Natural killer cell treated with Interleukin-12 subunit alpha and Interleukin-12 subunit beta and Interleukin-15 and Interleukin-18, amount 100 ng/mL, for 72 hours (primary cell): ENCODE measurements around the gene SENP6. TPM values are rescaled to one million over a fixed set of nuclear protein-coding genes. Genes with fewer than 3 reads are reported as not detected.
"Not testable (repeated sequence)": the region's sequence is repeated elsewhere in the genome, so short reads cannot be mapped to it uniquely, and the experiment has no call there.

Experiments
- ATAC-seq, 2 donors: fragments of 150-1000 bp; cut with Tn5 transposase in 1 of 2; sonication (Bioruptor Pico), chemical (Tn5 transposase) in 1 of 2; 2 replicates each; pipeline ENCODE4 v1.10.0; 2021
- DNase-seq: peaks from one replicate; pipeline ENCODE4 v3.0.0; 2022; ENCODE audit warnings: low spot score
- H3K27ac Mint-ChIP-seq, 2 donors: 1 replicate in 1 of 2; 2 replicates in 1 of 2; pipeline ENCODE4 v1.8.0; 2022; ENCODE audit warnings: mixed read lengths in 2 of 2, mild to moderate bottlenecking in 1 of 2, moderate library complexity in 1 of 2
- H3K27me3 Mint-ChIP-seq, 2 donors: 1 replicate in 1 of 2; 2 replicates in 1 of 2; pipeline ENCODE4 v1.8.0; 2022; ENCODE audit warnings: mixed read lengths in 2 of 2
- H3K36me3 Mint-ChIP-seq: one replicate; pipeline ENCODE4 v1.8.0; 2022; ENCODE audit warnings: mixed read lengths
- H3K4me1 Mint-ChIP-seq, 2 donors: 1 replicate in 1 of 2; 2 replicates in 1 of 2; pipeline ENCODE4 v1.8.0; 2022; ENCODE audit warnings: low read depth in 2 of 2, mixed read lengths in 2 of 2, mild to moderate bottlenecking in 1 of 2
- H3K4me3 Mint-ChIP-seq: one replicate; pipeline ENCODE4 v1.8.0; 2022; ENCODE audit warnings: mixed read lengths
- H3K9me3 Mint-ChIP-seq: 2 replicates; pipeline ENCODE4 v1.8.0; 2022; ENCODE audit warnings: mixed read lengths
- total RNA-seq, 2 donors: library from RNA; stranded (reverse); gene quantifications; one replicate each; pipeline ENCODE4 v1.2.3, GENCODE V29; 2022

Gene SENP6
- total RNA-seq, 2 donors from 2014 or later: 64.8 to 99.7 TPM

DNA sequence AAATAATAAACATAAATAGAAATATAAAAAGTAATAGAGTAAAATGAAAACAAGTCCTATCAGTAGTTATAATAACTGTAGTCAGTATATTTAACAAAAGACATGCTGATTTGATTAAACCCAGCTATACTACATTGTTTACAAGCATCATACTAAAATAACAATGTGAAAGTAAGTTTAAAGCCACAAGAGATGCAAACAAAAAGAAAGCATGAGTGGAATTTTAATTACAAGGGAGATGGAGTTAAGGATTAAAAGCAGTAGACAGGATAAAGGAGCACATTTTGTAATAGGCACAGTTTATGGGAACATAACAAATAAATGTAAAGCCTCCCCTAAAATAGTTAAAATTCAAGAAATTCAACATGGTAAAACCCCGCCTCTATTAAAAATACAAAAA is 41.5 kb downstream of the SENP6 start:
- Mint-ChIP-seq H3K27ac (no peak overlapping the region), H3K9me3 (no peaks in the 10 kb centered on the region), H3K4me1 (peaks cover 9 to 13% of the 10 kb centered on the region in 2 donors), H3K36me3 (peaks cover 16% of the 10 kb centered on the region), H3K27me3 (no peaks in the 10 kb centered on the region), H3K4me3 (no peak overlapping the region)
- ATAC-seq: no peak
- DNase-seq: no peak

- Mint-ChIP-seq H3K4me3 (no peak overlapping the region), H3K9me3 (no peaks in the 10 kb centered on the region), H3K27me3 (no peaks in the 10 kb centered on the region), H3K4me1 (no peaks in the 10 kb centered on the region), H3K36me3 (peaks cover 12% of the 10 kb centered on the region), H3K27ac (no peak overlapping the region)
- DNase-seq (no peak), ATAC-seq (no peak)
These were observed 54.8 kb downstream of the SENP6 start for GRCh38 chr6:75656479-75656878.

DNA sequence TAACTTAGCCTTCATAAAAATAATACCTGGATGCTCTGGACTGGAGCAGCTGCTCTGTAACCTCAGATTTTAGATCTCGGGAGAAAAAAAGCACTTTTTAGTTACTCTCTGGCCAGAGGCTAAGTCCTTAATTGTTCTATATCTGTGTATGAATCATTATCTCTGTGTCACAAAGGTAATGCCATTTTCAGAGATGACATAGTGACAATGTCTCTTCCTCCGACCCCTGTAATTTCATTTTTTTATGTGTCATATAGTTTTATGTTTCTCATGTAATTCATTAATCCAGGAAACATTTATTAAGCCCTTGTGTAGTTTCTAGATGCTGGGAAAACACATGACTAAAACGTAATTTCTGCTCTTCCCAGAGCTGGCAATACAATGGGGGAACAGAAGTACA is 55.6 kb downstream of the SENP6 start:
- Mint-ChIP-seq H3K9me3 (no peaks in the 10 kb centered on the region), H3K4me1 (no peaks in the 10 kb centered on the region), H3K27ac (no peak overlapping the region), H3K36me3 (peaks cover 12% of the 10 kb centered on the region), H3K4me3 (no peak overlapping the region), H3K27me3 (no peaks in the 10 kb centered on the region)
- ATAC-seq (no peak), DNase-seq (no peak)

GRCh38 chr6:75666592-75666991 is 64.9 kb downstream of the SENP6 start:
- no peak overlapping the region for H3K4me3 Mint-ChIP-seq
- no peaks in the 10 kb centered on the region for H3K9me3 Mint-ChIP-seq

DNA sequence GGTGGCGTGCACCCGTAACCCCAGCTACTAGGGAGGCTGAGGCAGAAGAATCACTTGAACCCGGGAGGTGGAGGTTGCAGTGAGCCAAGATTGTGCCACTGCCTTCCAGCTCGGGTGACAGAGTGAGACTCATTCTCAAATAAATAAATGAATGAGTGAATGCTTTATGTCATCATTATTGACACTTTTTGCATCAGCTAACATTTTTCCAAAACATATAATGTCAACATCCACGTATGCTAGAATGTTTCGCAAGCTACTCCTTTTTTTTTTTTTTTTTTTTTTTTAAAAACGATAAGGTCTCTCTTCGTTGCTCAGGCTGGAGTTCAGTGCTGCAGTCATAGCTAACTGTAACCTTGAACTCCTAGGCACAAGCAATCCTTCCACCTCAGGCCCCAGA is 72.2 kb downstream of the SENP6 start:
- H3K4me1 Mint-ChIP-seq: no peaks in the 10 kb centered on the region
- no peaks in the 10 kb centered on the region for H3K27me3 Mint-ChIP-seq
- DNase-seq: no peak
- H3K9me3 Mint-ChIP-seq: no peaks in the 10 kb centered on the region
- H3K36me3 Mint-ChIP-seq: peaks cover 14% of the 10 kb centered on the region
- H3K4me3 Mint-ChIP-seq: no peak overlapping the region
- no peak for ATAC-seq
- H3K27ac Mint-ChIP-seq: no peak overlapping the region

More at GRCh38 chr6:75666592-75666991, 64.9 kb downstream of the SENP6 start:
- Mint-ChIP-seq H3K36me3 (peaks cover 21% of the 10 kb centered on the region), H3K27ac (no peak overlapping the region), H3K27me3 (no peaks in the 10 kb centered on the region), H3K4me1 (no peaks in the 10 kb centered on the region)
- no peak for DNase-seq
- no peak for ATAC-seq

- ATAC-seq (no peak), DNase-seq (no peak)
- Mint-ChIP-seq H3K4me1 (peaks cover 0 to 3% of the 10 kb centered on the region in 2 donors), H3K36me3 (peaks cover 37% of the 10 kb centered on the region), H3K9me3 (no peaks in the 10 kb centered on the region), H3K27me3 (no peaks in the 10 kb centered on the region), H3K4me3 (no peak overlapping the region), H3K27ac (no peak overlapping the region)
These were observed 74.7 kb downstream of the SENP6 start for GRCh38 chr6:75676377-75676776.

- not testable (repeated sequence) for H3K27me3 Mint-ChIP-seq, H3K27ac Mint-ChIP-seq, ATAC-seq, H3K9me3 Mint-ChIP-seq, DNase-seq, H3K4me3 Mint-ChIP-seq
- H3K36me3 Mint-ChIP-seq: peaks cover 68% of the 10 kb centered on the region
- H3K4me1 Mint-ChIP-seq: peaks cover 18 to 21% of the 10 kb centered on the region in 2 donors
These were observed 80.9 kb downstream of the SENP6 start for GRCh38 chr6:75682548-75682947.

GRCh38 chr6:75683005-75683404 is 81.3 kb downstream of the SENP6 start:
- peaks cover 64% of the 10 kb centered on the region for H3K36me3 Mint-ChIP-seq
- peaks cover 18 to 21% of the 10 kb centered on the region in 2 donors for H3K4me1 Mint-ChIP-seq
- not testable (repeated sequence) for H3K4me3 Mint-ChIP-seq, ATAC-seq, H3K27me3 Mint-ChIP-seq, H3K9me3 Mint-ChIP-seq, H3K27ac Mint-ChIP-seq, DNase-seq

GRCh38 chr6:75687535-75687934 is 85.9 kb downstream of the SENP6 start:
- peaks cover 15 to 21% of the 10 kb centered on the region in 2 donors for H3K4me1 Mint-ChIP-seq
- ATAC-seq, DNase-seq, H3K4me3 Mint-ChIP-seq, H3K27me3 Mint-ChIP-seq, H3K27ac Mint-ChIP-seq, H3K9me3 Mint-ChIP-seq: not testable (repeated sequence)
- peaks cover 26% of the 10 kb centered on the region for H3K36me3 Mint-ChIP-seq

- H3K9me3 Mint-ChIP-seq, H3K27ac Mint-ChIP-seq, H3K4me3 Mint-ChIP-seq, H3K27me3 Mint-ChIP-seq, ATAC-seq, DNase-seq: not testable (repeated sequence)
- Mint-ChIP-seq H3K36me3 (peaks cover 23% of the 10 kb centered on the region), H3K4me1 (peaks cover 15 to 21% of the 10 kb centered on the region in 2 donors)
These were observed 86.3 kb downstream of the SENP6 start for GRCh38 chr6:75687937-75688336.

GRCh38 chr6:75689576-75689975 is 87.9 kb downstream of the SENP6 start:
- no peaks in the 10 kb centered on the region for H3K9me3 Mint-ChIP-seq
- no peaks in the 10 kb centered on the region for H3K27me3 Mint-ChIP-seq
- no peak for DNase-seq
- peaks cover 11% of the 10 kb centered on the region for H3K36me3 Mint-ChIP-seq
- peaks cover 12 to 13% of the 10 kb centered on the region in 2 donors for H3K4me1 Mint-ChIP-seq
- H3K4me3 Mint-ChIP-seq: no peak overlapping the region
- no peak overlapping the region for H3K27ac Mint-ChIP-seq
- ATAC-seq: no peak

DNA sequence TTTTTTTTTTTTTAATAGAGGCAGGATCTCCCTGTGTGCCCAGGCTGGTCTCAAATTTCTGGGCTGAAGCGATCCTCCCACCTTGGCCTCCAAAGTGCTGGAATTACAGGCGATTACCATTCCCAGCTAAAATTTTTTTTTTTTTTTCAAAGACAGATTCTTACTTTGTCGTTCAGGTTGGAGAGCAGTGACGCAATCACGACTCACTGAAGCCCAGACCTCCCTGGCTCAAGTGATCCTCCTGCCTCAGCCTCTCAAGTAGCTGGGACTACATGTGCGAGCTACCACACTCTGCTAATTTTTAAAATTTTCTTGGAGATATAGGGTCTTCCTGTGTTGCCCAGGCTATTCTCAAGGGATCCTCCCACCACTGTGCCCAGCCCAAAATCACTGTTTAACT is 89.3 kb downstream of the SENP6 start:
- Mint-ChIP-seq H3K27me3 (no peaks in the 10 kb centered on the region), H3K9me3 (no peaks in the 10 kb centered on the region), H3K36me3 (peaks cover 5% of the 10 kb centered on the region), H3K4me3 (no peak overlapping the region), H3K4me1 (peaks cover 4 to 6% of the 10 kb centered on the region in 2 donors), H3K27ac (no peak overlapping the region)
- ATAC-seq (no peak), DNase-seq (no peak)

DNA sequence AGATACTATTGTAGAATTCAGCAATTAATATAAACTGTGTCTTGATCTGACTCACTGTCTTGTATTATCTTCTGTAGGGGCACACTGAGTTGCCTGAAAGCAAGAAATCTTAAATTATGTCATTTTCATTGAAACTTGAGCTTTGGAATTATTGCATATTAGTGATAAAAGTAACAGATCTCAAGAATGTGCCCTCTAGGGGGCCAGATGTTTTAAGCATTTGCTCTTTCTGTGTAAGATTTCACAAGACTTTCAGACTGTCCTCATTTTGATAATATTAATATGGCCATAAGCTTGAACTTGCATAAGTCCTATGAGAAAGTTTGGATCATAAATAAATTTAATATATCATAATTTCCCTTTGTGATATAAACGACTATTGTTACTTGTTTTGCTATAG is 91.9 kb downstream of the SENP6 start:
- Mint-ChIP-seq H3K4me1 (no peaks in the 10 kb centered on the region), H3K27me3 (no peaks in the 10 kb centered on the region), H3K4me3 (no peak overlapping the region), H3K27ac (no peak overlapping the region), H3K9me3 (no peaks in the 10 kb centered on the region), H3K36me3 (peaks cover 9% of the 10 kb centered on the region)
- DNase-seq (no peak), ATAC-seq (no peak)

- no peaks in the 10 kb centered on the region for H3K27me3 Mint-ChIP-seq
- no peak overlapping the region for H3K4me3 Mint-ChIP-seq
- H3K4me1 Mint-ChIP-seq: no peaks in the 10 kb centered on the region
- no peak for DNase-seq
- no peak for ATAC-seq
- H3K27ac Mint-ChIP-seq: no peak overlapping the region
- no peaks in the 10 kb centered on the region for H3K9me3 Mint-ChIP-seq
- peaks cover 9% of the 10 kb centered on the region for H3K36me3 Mint-ChIP-seq
These were observed 92.7 kb downstream of the SENP6 start for GRCh38 chr6:75694406-75694805.

GRCh38 chr6:75708334-75708733 is 106.7 kb downstream of the SENP6 start:
- H3K9me3 Mint-ChIP-seq, ATAC-seq, H3K27me3 Mint-ChIP-seq, H3K4me3 Mint-ChIP-seq, DNase-seq, H3K4me1 Mint-ChIP-seq, H3K27ac Mint-ChIP-seq, H3K36me3 Mint-ChIP-seq: not testable (repeated sequence)
